G401.6 (cell line): ENCODE data around the gene CEMIP.

Experiments used
- FAIRE-seq: peaks from 2 replicates; lab custom pipeline; 2012; peaks lifted over from hg19 to GRCh38; lab: Jason Lieb, UNC

CEMIP gene

DNA sequence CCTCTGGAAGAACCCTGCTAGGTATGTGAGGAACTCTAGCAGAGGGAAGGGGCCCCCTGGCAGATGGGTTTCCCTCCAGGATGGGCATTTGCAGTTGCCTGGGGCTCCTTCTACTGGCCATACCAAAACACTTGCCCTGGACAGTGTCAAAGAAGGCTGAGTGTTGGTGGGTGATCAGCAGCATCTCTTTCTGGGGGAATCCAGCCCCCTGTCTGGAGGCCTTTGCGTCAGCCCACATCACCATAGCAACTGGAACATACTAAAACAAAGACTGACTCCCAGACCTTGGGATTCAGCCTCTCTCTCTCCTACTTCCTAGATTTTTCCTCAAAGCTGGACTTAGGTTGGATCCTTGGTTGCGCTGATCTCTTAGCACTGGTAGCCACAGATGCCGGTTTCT lies 8.1 kb downstream of the CEMIP start:
- FAIRE-seq = no peak

DNA sequence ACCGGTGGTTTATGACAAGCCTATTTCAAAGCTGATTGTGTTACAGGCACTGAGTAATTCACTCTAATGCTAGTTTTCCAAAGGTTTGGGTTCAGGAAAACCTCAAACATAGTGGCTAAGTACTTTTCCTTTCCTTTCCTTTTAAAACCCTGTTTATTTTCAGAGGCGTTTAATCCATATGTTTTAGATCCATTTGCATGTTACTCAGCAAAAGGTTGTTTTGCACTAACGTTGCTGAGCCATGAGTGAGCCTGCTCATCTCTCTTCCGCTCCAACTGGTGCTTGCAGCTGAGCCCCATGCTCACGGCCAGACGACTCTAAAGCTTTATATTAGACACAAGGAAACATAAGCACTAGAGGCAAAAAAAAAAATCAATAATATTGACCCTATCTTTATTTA lies 9.4 kb downstream of the CEMIP start:
- FAIRE-seq = no peak

DNA sequence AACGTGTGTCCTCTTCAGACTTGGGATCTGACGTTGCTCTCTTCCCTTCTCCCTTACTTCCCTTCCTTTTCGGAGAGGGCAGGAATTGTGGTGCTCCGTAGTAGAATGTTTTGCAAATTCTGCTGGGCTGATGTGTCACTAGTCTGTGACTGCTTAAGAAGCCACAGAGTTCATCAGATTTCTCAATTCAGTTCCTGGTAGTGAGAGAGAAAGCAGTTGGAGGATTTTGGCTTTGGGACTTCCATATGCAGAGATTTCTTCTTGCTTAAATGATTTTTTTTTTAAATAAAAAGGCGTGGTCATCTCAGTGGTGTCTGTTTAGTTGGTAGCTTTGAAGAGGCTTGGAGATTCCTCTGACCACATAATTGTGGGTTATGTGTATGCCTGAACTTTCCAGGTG lies 10.1 kb downstream of the CEMIP start:
- no peak for FAIRE-seq

DNA sequence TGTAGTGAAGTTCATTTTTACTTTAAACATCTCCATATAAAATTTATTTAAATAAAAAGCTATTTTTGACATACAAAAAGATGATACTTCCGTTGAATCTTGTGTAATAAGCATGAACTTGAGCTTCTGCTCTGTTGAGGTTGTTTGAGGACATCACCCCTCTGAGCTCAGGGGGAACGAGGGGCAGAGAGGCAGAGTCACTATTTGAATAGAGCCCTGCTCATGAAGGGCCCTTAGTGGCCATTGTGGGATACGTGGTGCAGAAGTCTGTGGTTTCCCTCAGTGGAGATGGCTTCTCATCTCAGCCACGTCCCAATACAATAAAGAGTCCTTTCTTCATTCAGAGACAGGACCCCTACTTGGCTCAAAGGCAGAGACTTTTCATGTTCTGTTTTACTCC lies 10.6 kb downstream of the CEMIP start:
- no peak for FAIRE-seq

- no peak for FAIRE-seq
These were observed 11.1 kb downstream of the CEMIP start for GRCh38 chr15:80790236-80790635.

DNA sequence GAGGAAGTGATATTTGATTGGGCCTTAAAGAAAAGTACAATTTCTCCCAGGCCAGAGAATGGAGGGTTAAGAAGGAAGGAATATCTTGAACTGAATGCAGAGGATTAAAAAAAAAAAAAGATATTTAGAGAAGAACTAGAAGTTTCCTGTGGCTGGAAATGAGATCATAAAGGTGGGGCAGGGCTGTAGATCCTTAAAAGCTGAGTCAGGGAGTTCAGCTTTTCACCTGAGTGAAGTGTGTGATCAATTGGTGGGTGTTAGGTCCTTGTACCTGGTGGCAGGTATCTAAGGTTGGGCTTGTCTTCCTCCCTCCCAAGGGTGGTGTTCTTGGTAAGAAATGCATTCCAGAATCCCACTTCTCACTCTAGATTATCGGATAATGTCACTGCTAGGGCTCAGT lies 11.8 kb downstream of the CEMIP start:
- no peak for FAIRE-seq

- no peak for FAIRE-seq
These were observed 17.2 kb downstream of the CEMIP start for GRCh38 chr15:80796407-80796806.

DNA sequence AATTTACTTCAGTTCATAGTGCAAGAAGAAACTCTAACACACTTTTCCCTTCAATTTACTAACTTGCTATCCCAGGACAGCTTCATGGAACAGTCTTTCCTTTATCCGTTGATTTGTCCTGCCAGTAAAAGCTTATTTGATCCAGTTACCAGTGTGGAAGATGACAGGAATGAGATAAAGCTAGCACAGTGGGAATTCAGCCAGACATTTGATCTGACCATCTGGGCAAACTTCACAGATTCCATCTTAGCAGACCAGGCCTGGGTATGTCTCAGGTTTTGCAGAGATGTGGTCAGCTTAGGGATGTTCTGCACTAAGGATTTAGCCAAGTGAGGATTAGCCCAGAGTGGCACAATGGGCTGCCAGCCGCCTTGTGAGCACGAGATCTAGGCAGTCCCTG lies 19.7 kb downstream of the CEMIP start:
- FAIRE-seq = no peak

GRCh38 chr15:80800067-80800466 lies 20.9 kb downstream of the CEMIP start:
- no peak for FAIRE-seq

DNA sequence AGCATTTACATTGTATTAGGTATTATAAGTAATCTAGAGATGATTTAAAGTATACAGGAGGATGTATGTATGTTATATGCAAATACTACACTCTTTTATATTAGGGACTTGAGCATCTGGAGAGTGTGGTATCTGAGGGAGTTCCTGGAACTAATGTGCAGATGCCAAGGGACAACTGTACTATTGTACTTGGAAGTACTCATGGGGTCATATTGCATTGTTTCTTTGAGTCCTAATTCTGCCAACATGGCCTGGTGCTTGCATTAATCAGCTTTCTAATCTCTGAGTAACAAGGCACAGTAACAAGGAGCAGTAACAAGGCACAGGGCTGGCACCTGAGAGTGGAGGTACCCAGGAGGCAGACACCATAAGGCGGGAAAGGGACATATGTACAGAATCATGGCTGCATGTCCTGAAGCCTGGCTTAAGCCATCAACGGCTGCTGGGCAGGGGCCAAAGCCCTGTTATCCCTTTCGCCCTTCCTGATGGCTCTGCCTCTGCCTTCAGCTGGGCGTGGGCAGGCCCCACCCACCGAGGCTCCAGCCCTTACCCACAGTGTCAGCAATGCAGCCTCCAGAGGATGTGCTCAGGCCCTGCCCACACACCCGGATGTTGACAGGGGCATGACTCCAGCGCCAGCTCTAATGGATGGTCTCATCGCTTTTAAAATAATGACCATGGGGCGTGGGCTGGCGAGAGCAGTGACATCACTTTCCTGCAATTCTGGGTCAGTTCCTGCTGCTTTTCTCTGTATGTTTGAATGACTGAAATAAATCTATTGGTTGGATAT lies 22.9 kb downstream of the CEMIP start:
- FAIRE-seq = no peak

DNA sequence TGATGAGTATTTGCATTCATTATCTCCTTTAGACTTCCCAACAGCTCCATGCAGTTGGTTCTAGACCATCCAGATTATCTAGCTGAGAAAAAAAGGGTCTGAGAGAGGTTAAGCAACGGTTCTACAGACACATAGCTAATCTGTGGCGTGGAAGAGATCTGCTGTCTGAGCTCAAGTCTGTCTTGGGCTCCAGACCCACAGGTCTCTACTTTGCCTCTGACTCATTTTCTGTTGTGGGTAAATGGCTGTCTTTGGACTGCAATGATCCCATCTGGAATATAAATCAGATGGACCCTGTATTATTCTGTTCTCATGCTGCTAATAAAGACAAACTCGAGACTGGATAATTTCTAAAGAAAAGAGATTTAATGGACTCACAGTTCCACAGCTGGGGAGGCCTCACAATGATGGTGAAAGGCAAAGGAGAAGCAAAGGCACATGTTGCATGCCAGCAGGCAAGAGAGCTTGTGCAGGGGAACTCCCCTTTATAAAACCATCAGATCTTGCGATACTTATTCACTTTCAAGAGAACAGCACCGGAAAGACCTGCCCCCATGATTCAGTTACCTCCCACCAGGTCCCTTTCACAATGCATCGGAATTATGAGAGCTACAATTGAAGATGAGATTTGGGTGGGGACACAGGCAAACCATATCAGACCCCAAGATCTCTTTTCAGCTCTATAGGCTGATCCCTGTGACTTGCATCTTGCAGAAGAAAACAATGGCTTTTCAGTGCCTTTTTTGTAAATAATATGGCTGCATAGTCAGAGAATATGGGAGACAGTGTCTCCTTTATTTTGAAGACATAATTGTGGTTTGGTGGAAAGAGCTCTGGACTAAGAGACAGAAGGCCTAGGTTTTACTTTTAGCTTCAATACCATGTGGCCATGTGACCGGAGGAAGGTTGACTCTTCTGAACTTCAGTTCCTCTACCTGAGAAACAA lies 24.7 kb downstream of the CEMIP start:
- no peak for FAIRE-seq

DNA sequence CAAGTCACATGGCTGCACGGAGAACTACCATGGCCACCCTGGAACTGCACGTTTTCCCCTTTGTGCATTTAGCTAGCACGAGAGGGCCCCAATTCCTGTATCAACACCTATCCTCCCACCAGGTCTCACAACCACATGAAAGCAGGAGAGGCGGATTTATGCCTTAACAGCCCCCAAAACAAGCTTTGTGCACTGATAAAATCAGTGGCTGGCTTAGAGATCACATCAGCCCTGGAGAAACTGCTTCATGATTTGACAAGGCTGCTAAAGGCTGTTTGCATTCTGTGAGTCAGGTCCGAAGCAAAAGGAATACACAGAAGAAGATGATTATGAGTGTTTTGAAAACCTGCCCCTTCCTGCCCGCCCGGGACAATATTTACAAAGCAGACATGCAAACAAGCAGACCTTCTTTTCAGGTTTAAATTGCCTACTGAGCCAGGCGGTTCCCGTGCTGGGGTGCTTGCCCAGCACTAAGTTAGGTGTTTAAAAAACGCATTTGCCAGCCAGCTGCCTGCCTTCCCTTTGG lies 25.9 kb downstream of the CEMIP start:
- no peak for FAIRE-seq

DNA sequence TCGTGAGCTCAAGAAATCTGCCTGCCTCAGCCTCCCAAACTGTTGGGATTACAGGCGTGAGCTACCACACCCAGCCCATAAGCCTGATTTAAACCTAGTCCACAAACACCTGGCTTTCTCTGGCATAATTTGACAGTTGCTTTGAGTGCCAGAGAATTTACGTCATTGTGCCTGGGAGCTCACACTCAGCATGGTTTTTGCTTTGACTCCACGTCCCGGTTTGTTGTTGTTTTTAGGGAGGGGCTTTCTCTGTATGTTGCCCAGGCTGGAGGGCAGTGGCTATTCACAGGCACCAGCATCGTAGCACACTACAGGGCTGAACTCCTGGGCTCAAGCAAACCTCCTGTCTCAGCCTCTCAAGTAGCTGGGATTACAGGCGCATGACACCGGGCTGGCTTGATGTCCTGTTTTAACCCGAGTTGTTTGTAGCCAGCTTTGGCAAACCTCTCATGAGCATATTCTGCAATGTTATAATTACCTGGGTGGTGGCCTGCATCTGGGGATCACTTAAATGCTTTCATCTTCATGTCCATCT lies 32.7 kb downstream of the CEMIP start:
- no peak for FAIRE-seq

- FAIRE-seq = no peak
These were observed 35.9 kb downstream of the CEMIP start for GRCh38 chr15:80815106-80815505.

DNA sequence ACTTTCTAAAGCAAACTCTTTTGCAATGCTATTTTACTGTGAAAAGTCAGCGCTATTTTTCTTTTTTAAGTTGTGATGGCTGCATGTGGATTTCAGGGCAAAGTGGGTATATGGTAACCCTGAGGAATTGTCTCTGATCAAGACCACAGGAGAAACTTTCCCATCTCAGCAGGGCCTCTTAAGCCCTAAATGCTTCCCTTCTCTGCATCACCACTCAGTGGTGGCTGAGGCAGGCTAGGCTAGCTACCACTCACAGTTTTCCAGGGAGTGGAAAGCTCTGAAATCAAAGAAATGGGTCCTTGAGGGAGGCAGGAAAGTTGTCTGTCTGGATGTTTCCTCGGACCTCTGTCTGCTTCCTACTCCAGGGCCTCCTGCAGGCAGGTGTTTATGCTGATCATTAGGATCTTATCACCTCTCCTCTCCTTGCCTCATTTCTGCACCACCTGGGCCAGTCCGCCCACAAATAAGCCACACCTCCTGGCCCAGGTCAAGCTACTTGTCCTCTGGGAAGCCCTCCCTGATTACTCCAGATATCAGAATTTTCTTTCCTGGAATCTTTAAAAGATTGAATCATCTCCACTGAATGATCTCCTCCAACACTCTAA lies 37.0 kb downstream of the CEMIP start:
- FAIRE-seq = no peak

DNA sequence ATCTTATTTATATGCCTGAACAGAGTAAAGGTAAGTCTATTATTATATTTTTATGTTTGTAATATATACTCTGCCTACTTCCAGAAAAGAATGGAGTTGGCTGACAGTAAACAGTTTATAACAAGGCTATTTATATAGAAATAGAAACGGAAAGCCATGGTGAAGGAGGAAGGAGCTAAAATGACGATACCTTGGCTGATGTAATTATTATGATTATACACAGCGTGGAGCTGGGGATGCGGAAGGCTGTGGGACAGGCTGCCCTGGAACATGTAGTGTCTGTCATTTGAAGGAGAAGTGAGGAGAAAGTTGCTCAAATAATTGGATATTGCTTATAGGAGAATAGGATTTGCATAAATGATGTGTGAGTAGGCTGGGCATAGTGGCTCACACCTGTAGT lies 37.8 kb downstream of the CEMIP start:
- FAIRE-seq = no peak

- FAIRE-seq = no peak
These were observed 38.7 kb downstream of the CEMIP start for GRCh38 chr15:80817901-80818300.

GRCh38 chr15:80819001-80819400 lies 39.8 kb downstream of the CEMIP start:
- no peak for FAIRE-seq

- FAIRE-seq = no peak
These were observed 40.9 kb downstream of the CEMIP start for GRCh38 chr15:80820092-80820491.

GRCh38 chr15:80822256-80822655 lies 43.1 kb downstream of the CEMIP start:
- FAIRE-seq = no peak

GRCh38 chr15:80822676-80823075 lies 43.5 kb downstream of the CEMIP start:
- no peak for FAIRE-seq

- FAIRE-seq = no peak
These were observed 44.0 kb downstream of the CEMIP start for GRCh38 chr15:80823120-80823519.

- no peak for FAIRE-seq
These were observed 44.8 kb downstream of the CEMIP start for GRCh38 chr15:80823995-80824394.
